Measurements from ENCODE around the gene IWS1.
"Not testable (repeated sequence)": the region's sequence is repeated elsewhere in the genome, so short reads cannot be mapped to it uniquely, and the experiment has no call there.

IWS1 gene

GRCh38 chr2:127463155-127463991, 62.9 kb downstream of the IWS1 start:
- H3K27me3 ChIP-seq (ENCODE audit: control insufficient read depth in 1 of 2, insufficient read depth in 2 of 2, low read length in 2 of 2): no peaks in the 10 kb centered on the region
- no peak overlapping the region for H3K9ac ChIP-seq (ENCODE audit: low read depth in 1 of 2, low read length in 2 of 2)
- H3K4me3 ChIP-seq (ENCODE audit: low read depth in 1 of 2, low read length in 2 of 2): no peak overlapping the region
- H3K27ac ChIP-seq (ENCODE audit: low read depth, low read length): no peak overlapping the region
- no peaks in the 10 kb centered on the region for H3K4me1 ChIP-seq (ENCODE audit: control insufficient read depth in 1 of 2, insufficient read depth in 2 of 2, low read length in 2 of 2)
- no peaks in the 10 kb centered on the region for H3K9me3 ChIP-seq (ENCODE audit: control insufficient read depth in 1 of 2, low read length in 2 of 2)
- H3K36me3 ChIP-seq (ENCODE audit: control insufficient read depth in 1 of 2, insufficient read depth in 2 of 2, low read length in 2 of 2): no peaks in the 10 kb centered on the region

- no peaks in the 10 kb centered on the region for H3K27me3 ChIP-seq (ENCODE audit: control insufficient read depth in 1 of 2, insufficient read depth in 2 of 2, low read length in 2 of 2)
- no peaks in the 10 kb centered on the region for H3K36me3 ChIP-seq (ENCODE audit: control insufficient read depth in 1 of 2, insufficient read depth in 2 of 2, low read length in 2 of 2)
- no peak overlapping the region for H3K4me3 ChIP-seq (ENCODE audit: low read depth in 1 of 2, low read length in 2 of 2)
- H3K4me1 ChIP-seq (ENCODE audit: control insufficient read depth in 1 of 2, insufficient read depth in 2 of 2, low read length in 2 of 2): peaks cover 0 to 3% of the 10 kb centered on the region in 2 donors
- no peaks in the 10 kb centered on the region for H3K9me3 ChIP-seq (ENCODE audit: control insufficient read depth in 1 of 2, low read length in 2 of 2)
- no peak overlapping the region for H3K9ac ChIP-seq (ENCODE audit: low read depth in 1 of 2, low read length in 2 of 2)
- H3K27ac ChIP-seq (ENCODE audit: low read depth, low read length): no peak overlapping the region
These were observed 63.8 kb downstream of the IWS1 start for GRCh38 chr2:127462461-127462860.

- Histone ChIP-seq H3K36me3 (ENCODE audit: control insufficient read depth in 1 of 2, insufficient read depth in 2 of 2, low read length in 2 of 2) (no peaks in the 10 kb centered on the region), H3K9ac (ENCODE audit: low read depth in 1 of 2, low read length in 2 of 2) (no peak overlapping the region), H3K9me3 (ENCODE audit: control insufficient read depth in 1 of 2, low read length in 2 of 2) (no peaks in the 10 kb centered on the region)
These were observed 69.3 kb downstream of the IWS1 start for GRCh38 chr2:127456960-127457359.

DNA sequence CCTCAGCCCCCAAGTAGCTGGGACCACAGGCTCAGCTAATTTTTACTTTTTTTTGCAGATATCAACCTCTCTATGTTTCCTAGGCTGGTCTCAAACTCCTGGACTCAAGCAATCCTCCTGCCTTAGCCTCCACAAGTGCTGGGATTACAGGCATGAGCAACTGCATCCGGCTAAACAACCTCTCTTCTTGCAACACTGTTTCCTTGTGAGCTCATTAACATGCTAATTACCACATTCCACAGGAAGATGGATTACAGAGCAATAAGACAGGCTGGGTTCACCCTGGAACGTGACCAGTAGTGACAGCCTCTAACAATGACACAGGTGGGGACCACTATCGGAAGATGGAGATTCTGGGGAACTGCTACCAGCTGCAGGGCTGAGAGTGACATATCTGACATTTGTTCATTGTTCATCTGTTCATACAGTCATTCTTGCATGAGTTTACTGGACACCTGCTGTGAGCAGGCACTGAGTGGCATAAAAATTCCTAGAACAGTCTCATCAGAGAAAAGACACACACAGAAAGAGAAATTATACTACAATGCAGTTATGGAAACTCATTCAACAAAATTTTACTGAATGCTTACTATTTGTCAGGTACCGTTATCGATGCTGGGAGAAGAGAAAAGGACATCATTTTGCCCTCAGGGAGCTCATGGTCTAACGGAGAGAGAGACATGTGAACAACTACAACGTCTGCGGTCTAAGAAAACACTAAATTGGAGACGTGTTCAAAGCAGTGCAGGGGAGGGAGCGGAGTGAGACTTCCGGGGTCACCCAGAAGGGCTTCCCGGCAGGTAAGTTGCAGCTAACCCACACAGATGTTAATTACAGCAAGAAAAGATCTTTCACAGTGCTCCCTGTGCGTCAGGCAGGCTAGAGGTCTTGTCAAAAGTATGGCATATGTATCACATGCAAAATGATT, 70.5 kb downstream of the IWS1 start:
- Histone ChIP-seq H3K27me3 (ENCODE audit: control insufficient read depth in 1 of 2, insufficient read depth in 2 of 2, low read length in 2 of 2) (no peaks in the 10 kb centered on the region), H3K9me3 (ENCODE audit: control insufficient read depth in 1 of 2, low read length in 2 of 2) (no peaks in the 10 kb centered on the region), H3K4me3 (ENCODE audit: low read depth in 1 of 2, low read length in 2 of 2) (peak overlapping the region; percentile 28 to 45), H3K9ac (ENCODE audit: low read depth in 1 of 2, low read length in 2 of 2) (peak overlapping the region in 1 of 2 donors; percentile 30), H3K36me3 (ENCODE audit: control insufficient read depth in 1 of 2, insufficient read depth in 2 of 2, low read length in 2 of 2) (no peaks in the 10 kb centered on the region), H3K27ac (ENCODE audit: low read depth, low read length) (peak overlapping the region; percentile 86), H3K4me1 (ENCODE audit: control insufficient read depth in 1 of 2, insufficient read depth in 2 of 2, low read length in 2 of 2) (peaks cover 23% of the 10 kb centered on the region in 2 donors)

More at GRCh38 chr2:127456960-127457359, 69.3 kb downstream of the IWS1 start:
- Histone ChIP-seq H3K4me1 (ENCODE audit: control insufficient read depth in 1 of 2, insufficient read depth in 2 of 2, low read length in 2 of 2) (peaks cover 23% of the 10 kb centered on the region in 2 donors), H3K4me3 (ENCODE audit: low read depth in 1 of 2, low read length in 2 of 2) (no peak overlapping the region), H3K27me3 (ENCODE audit: control insufficient read depth in 1 of 2, insufficient read depth in 2 of 2, low read length in 2 of 2) (no peaks in the 10 kb centered on the region), H3K27ac (ENCODE audit: low read depth, low read length) (no peak overlapping the region)

DNA sequence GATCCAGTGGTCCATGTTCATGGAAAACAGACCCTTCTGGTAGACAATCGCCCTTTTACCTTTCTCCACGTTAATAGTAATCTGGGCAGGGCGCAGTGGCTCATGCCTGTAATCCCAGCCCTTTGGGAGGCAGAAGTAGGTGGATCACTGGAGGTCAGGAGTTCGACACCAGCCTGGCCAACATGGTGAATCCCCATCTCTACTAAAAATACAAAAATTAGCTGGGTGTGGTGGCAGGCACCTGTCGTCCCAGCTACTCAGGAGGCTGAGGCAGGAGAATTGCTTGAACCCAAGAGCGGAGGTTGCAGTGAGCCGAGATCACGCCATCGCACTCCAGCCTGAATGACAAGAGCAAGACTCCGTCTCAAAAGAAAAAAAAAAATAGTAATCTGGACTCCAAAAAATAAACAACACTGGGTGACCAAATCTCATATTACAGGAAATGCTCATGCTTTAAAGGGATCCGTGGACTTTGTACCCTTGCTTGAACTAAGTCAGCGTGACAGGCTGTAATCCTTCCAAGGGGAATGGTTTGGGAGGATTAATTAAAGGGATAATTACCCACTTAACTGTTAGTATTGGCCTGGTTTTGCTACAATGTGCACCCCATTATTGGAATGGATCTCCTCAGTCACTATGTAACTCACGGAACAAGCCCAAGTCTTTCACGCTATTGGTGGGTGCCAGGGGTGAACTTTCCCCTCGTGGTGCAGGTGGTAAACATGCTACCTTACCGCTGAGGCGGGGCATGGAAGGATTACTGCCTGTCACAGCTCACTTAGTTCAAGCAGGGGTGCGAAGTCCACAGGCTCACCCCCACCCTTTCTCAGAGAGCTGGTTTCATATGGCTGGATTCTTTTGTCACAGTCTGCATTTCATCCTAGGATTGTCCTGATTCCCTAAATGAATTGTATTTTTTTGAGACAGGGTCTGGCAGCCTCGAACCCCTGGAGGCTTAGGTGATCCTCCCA, 71.4 kb downstream of the IWS1 start:
- Histone ChIP-seq H3K4me3 (ENCODE audit: low read depth in 1 of 2, low read length in 2 of 2) (peak overlapping the region; percentile 28 to 45), H3K36me3 (ENCODE audit: control insufficient read depth in 1 of 2, insufficient read depth in 2 of 2, low read length in 2 of 2) (no peaks in the 10 kb centered on the region), H3K9ac (ENCODE audit: low read depth in 1 of 2, low read length in 2 of 2) (peak overlapping the region; percentile 11 to 30), H3K4me1 (ENCODE audit: control insufficient read depth in 1 of 2, insufficient read depth in 2 of 2, low read length in 2 of 2) (peaks cover 23% of the 10 kb centered on the region in 2 donors), H3K9me3 (ENCODE audit: control insufficient read depth in 1 of 2, low read length in 2 of 2) (no peaks in the 10 kb centered on the region), H3K27ac (ENCODE audit: low read depth, low read length) (peak overlapping the region; percentile 86), H3K27me3 (ENCODE audit: control insufficient read depth in 1 of 2, insufficient read depth in 2 of 2, low read length in 2 of 2) (no peaks in the 10 kb centered on the region)

DNA sequence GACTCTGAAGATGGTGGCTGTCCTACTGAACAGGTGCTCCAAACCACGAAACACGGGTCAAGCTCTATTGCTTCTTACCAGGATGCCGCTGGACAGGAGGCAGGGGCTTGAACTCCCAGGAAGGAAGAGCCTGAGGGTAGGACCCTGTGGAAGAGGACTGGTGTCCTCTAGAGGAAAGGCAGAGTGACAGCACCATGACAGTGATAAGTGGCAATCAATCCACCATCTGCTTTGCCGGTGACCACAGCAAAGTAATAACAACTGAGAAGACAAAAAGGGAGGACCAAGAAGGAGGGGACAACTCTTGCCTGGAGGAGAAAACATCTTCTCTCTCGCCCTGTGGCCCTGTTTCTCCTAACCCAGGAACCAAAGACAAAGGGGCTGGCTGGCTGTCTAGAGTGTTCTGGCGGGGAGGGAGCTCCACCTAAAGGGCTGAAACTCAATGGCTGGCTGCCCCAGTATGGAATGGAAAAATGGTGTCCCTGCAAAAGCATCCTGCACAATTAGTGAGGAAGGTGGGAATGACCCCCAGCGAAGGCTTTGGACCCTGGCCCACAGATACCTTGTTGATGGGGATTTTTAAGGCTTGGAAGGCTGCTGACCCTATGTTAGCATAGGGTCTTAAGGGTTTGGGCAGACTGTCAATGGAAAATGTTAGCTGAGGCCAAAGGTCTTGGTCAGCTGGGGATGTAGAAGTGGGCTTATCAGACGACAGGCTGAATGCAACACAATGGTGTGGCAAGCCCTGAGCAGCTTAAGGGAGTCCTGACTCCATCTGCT, 72.7 kb downstream of the IWS1 start:
- no peaks in the 10 kb centered on the region for H3K27me3 ChIP-seq (ENCODE audit: control insufficient read depth in 1 of 2, insufficient read depth in 2 of 2, low read length in 2 of 2)
- peaks cover 23% of the 10 kb centered on the region in 2 donors for H3K4me1 ChIP-seq (ENCODE audit: control insufficient read depth in 1 of 2, insufficient read depth in 2 of 2, low read length in 2 of 2)
- no peak overlapping the region for H3K27ac ChIP-seq (ENCODE audit: low read depth, low read length)
- H3K9ac ChIP-seq (ENCODE audit: low read depth in 1 of 2, low read length in 2 of 2): no peak overlapping the region
- no peaks in the 10 kb centered on the region for H3K36me3 ChIP-seq (ENCODE audit: control insufficient read depth in 1 of 2, insufficient read depth in 2 of 2, low read length in 2 of 2)
- no peak overlapping the region for H3K4me3 ChIP-seq (ENCODE audit: low read depth in 1 of 2, low read length in 2 of 2)
- H3K9me3 ChIP-seq (ENCODE audit: control insufficient read depth in 1 of 2, low read length in 2 of 2): no peaks in the 10 kb centered on the region

DNA sequence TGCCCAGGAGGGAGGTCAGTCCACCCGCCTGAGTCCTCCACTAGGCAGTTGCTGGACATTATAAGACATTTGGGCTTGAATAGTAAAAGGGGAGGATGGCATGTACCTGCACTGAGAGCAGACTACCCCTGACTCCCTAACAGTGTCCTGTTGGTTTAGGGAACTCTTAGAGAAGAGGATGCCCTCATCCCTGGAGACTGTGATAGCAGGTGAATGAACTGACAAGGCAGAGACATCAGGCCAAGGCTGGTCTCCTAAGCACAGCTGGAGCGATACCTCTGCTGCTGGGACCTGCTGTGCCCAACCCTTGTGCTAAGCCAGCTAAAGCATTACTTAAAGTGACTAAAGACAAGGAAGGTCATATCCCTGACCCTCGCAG, 73.3 kb downstream of the IWS1 start:
- peaks cover 23% of the 10 kb centered on the region in 2 donors for H3K4me1 ChIP-seq (ENCODE audit: control insufficient read depth in 1 of 2, insufficient read depth in 2 of 2, low read length in 2 of 2)
- no peak overlapping the region for H3K9ac ChIP-seq (ENCODE audit: low read depth in 1 of 2, low read length in 2 of 2)

GRCh38 chr2:127452423-127452822, 73.9 kb downstream of the IWS1 start:
- peaks cover 20 to 23% of the 10 kb centered on the region in 2 donors for H3K4me1 ChIP-seq (ENCODE audit: control insufficient read depth in 1 of 2, insufficient read depth in 2 of 2, low read length in 2 of 2)
- not testable (repeated sequence) for H3K27me3 ChIP-seq (ENCODE audit: control insufficient read depth in 1 of 2, insufficient read depth in 2 of 2, low read length in 2 of 2); H3K9me3 ChIP-seq (ENCODE audit: control insufficient read depth in 1 of 2, low read length in 2 of 2); H3K4me3 ChIP-seq (ENCODE audit: low read depth in 1 of 2, low read length in 2 of 2); H3K9ac ChIP-seq (ENCODE audit: low read depth in 1 of 2, low read length in 2 of 2); H3K36me3 ChIP-seq (ENCODE audit: control insufficient read depth in 1 of 2, insufficient read depth in 2 of 2, low read length in 2 of 2); H3K27ac ChIP-seq (ENCODE audit: low read depth, low read length)

More for the DNA sequence above, 73.3 kb downstream of the IWS1 start:
- no peaks in the 10 kb centered on the region for H3K9me3 ChIP-seq (ENCODE audit: control insufficient read depth in 1 of 2, low read length in 2 of 2)
- H3K27me3 ChIP-seq (ENCODE audit: control insufficient read depth in 1 of 2, insufficient read depth in 2 of 2, low read length in 2 of 2): no peaks in the 10 kb centered on the region
- no peak overlapping the region for H3K27ac ChIP-seq (ENCODE audit: low read depth, low read length)
- H3K36me3 ChIP-seq (ENCODE audit: control insufficient read depth in 1 of 2, insufficient read depth in 2 of 2, low read length in 2 of 2): no peaks in the 10 kb centered on the region
- H3K4me3 ChIP-seq (ENCODE audit: low read depth in 1 of 2, low read length in 2 of 2): no peak overlapping the region

DNA sequence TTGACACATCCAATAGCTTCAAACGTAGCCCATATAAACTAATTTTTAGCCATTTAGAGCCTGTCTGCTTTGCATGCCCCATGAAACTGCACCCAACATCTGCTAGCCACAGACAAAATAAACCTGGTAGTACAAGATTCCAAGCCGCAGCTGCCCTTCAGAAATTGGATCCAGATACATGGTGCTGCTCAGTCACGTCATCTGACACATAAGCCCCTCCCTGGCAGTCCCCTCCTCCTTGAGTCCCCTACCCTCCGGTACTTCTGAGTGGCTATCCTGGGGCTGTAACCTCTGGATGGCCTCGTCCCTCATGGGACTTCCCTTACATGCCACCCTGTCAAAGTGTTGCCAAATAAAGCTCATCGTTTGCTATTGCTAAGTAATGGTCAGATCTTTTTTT, 74.3 kb downstream of the IWS1 start:
- H3K9me3 ChIP-seq (ENCODE audit: control insufficient read depth in 1 of 2, low read length in 2 of 2): no peaks in the 10 kb centered on the region
- no peak overlapping the region for H3K4me3 ChIP-seq (ENCODE audit: low read depth in 1 of 2, low read length in 2 of 2)
- H3K27me3 ChIP-seq (ENCODE audit: control insufficient read depth in 1 of 2, insufficient read depth in 2 of 2, low read length in 2 of 2): no peaks in the 10 kb centered on the region
- peaks cover 18 to 23% of the 10 kb centered on the region in 2 donors for H3K4me1 ChIP-seq (ENCODE audit: control insufficient read depth in 1 of 2, insufficient read depth in 2 of 2, low read length in 2 of 2)
- H3K27ac ChIP-seq (ENCODE audit: low read depth, low read length): no peak overlapping the region
- H3K9ac ChIP-seq (ENCODE audit: low read depth in 1 of 2, low read length in 2 of 2): no peak overlapping the region
- H3K36me3 ChIP-seq (ENCODE audit: control insufficient read depth in 1 of 2, insufficient read depth in 2 of 2, low read length in 2 of 2): no peaks in the 10 kb centered on the region

Data from duodenal mucosa (tissue), 2 donors.